Activated T-cell treated with anti-CD3 and anti-CD28 coated beads for 24 hours (primary cell): ENCODE results near the gene SDCBP2.

ENCODE experiments used
- DNase-seq: peaks from one replicate; pipeline ENCODE4 v3.0.0-alpha.2; 2020; ENCODE audit warnings: low read depth

SDCBP2 gene

DNA sequence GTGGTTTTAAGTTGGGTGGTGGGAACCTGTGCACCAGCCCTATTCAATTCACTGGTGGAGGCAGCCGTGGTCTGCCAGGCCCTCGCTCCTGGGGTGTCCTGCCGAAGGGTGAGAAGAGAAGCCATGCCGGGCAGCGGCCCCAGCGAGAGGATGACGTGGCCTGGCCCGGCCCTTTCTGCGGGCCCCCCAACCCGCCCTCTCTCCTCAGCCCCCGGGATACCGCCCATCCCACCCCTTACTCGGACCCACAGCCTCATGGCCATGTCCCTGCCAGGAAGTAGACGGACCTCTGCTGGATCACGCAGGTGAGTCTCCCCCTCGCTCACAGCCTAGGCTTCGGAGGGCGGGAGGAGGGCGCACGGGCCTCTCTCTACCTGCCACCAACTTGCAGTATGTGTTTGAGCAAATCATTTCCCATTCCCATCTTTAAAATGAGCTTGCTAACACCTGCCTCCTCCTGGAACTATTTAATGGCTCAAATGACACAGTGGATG, 32.8 kb downstream of the SDCBP2 start:
- no peak for DNase-seq

- no peak for DNase-seq
Observed at GRCh38 chr20:1295276-1295930, 33.5 kb downstream of the SDCBP2 start.

- no peak for DNase-seq
Observed at GRCh38 chr20:1294497-1294896, 34.4 kb downstream of the SDCBP2 start.

DNA sequence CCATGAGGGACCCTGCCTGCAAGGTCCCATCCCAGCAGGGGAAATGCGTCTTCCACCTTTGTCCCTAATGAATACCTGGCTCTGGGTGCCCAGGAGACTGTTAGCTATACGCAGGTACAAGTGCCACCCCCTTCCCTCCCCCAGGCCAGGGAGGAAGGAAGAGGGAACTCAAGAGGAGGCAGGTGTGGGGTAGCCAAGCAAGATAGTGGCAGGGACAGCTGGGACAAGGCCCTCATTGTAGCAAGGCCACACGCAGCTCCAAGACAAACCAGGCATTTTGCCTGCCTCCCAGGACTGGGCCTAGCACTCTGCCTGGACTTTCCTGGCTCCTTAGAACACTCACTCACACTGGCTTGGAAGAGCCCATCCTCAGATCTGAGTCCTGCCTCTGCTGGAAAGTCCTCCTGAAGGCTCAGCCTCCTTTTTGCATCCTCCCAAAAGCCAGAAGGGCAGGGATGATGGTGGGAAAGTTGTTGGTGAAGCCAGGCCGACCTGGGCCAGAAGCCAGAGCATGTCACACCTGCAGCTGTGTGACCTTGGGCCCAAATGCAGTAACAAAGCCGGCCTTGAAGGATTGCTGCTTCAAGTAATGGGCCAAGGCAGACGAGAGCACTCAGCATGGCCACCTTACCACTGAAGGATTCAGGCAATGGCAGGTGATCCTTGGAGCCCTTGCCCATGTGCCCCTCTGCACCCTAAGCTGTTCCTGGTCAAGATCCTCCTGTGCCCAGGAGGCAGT, 35.1 kb downstream of the SDCBP2 start:
- no peak for DNase-seq

GRCh38 chr20:1292620-1293019, 36.3 kb downstream of the SDCBP2 start:
- no peak for DNase-seq

DNA sequence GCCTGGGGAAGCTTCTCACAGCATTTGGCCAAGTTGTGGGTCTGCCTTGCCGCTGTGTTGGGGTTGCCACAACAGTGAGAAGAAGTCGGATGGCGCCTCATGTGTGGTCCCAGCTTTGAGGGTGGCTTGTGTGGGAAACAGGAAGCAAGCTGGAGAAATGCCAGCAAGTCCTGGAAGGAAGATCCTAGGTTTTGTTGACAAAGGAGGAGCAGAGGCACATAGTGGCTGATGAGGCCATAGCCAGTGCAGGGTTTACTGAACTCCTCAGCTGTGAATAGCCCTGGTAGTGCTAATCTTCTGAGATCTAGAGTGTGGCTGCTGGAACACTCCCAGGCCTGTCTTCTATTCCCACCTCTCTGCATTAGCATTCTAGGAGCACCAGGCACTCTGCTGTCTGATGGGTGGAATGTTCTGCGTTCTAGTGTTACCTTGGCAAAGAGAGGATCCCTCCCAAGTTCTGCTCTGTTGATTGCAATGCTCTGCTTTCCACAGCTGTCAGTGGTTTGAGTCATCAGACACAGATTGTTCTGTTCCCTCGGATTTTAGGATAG, 37.7 kb downstream of the SDCBP2 start:
- no peak for DNase-seq

GRCh38 chr20:1287787-1288569, 41.0 kb downstream of the SDCBP2 start:
- no peak for DNase-seq

- DNase-seq = no peak
Observed at GRCh38 chr20:1287306-1287705, 41.6 kb downstream of the SDCBP2 start.

DNA sequence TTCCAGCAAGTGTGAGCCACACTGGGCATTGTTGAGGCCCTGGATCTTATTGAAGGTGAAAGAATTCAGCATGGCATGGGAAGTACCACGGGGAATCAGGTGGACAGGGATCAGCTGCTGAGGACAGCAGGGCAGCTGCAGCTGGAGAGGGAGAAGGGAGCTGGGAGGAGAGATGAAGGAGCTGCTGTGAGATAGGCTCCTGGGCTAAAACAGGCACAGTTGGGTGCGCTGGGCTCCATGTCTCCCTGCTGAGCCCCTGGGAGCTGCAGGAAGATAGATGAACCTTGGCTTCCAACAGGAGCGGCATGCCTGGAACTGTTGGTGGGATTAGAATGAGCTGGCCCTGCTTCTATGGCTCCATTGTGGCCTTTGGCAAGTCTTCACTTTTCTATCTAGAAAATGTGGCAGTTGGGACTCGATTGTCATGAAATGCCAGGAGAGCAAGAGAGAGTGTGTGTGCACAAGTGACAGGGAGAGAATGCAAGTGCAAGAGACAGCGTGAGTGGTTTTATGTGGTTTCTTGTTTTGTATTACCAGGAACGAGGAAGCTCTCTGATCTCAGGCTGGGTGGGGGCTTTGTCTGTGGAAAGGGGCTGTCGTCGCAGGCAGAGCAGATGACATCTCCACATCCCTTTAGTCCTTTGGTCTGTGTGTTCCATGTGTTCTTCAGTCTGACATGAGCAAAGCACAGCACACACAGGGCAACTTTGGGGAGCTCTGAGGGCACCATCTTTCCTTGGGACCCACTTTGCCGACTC, 42.5 kb downstream of the SDCBP2 start:
- DNase-seq = no peak

DNA sequence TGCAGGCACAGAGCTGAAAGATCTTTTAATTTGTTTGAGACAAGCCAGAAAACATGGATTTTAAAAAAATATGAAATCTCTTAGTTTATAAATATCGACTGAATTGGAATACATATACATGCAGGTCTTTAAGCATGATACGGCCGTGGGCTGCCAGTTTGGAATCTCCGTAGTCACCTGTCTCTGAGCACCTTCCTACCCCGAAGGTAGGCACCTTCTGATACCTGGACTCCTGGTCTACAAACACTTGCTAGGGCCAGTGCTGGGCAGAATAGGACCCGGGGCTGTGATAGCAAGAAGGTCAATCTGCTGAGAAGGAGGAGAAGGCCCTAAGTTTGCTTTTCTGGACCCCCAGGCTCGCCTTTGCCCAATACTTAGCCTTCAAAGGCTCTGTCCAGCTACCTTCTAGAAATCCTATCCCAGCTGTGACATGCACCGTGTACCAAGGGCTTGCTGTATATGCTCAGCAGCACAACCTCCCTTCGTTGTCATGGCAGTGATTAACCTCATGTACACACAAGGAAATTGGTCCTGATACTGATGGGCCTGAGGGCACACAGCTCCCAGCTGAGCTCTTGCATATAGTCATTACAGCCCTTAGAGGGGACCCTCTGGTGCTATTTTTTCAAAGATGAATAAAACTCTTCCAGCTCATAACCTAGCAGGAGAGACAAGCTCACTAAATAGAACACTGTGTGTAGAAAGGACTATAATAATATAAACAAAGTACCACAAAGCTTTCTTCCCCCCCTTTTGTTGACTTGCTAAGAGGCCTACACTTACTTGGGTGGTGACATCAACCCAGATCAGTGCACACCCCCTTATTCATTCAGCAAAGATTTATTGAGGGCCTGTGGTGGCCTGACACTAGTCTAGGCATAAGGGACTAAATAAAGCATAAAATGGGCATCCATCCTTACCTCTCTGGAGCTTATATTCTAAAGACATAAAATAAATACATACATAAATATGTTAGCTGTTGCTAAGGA, 45.1 kb downstream of the SDCBP2 start:
- no peak for DNase-seq

DNA sequence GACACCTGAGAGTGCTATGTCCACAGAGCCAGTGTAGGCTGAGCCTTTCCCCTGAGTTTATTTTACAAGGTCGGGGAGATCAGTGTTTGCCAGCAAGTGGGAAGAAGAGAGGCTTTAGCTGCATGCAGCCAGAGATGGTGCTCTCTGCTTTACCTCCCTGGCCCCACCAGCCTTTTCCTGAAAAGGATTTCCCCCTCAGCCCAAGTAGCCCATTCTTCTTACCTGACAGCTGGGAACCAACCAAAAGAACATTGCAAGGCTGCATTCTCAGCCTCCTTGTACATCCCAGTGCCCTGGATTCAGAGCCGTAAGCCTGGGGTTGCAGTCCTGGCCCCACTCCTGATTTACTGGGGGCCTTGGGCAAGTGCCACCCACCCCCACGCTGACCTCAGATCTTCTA, 46.0 kb downstream of the SDCBP2 start:
- no peak for DNase-seq

GRCh38 chr20:1281279-1282057, 47.5 kb downstream of the SDCBP2 start:
- no peak for DNase-seq

- DNase-seq = no peak
Observed at GRCh38 chr20:1280195-1281102, 48.5 kb downstream of the SDCBP2 start.

DNA sequence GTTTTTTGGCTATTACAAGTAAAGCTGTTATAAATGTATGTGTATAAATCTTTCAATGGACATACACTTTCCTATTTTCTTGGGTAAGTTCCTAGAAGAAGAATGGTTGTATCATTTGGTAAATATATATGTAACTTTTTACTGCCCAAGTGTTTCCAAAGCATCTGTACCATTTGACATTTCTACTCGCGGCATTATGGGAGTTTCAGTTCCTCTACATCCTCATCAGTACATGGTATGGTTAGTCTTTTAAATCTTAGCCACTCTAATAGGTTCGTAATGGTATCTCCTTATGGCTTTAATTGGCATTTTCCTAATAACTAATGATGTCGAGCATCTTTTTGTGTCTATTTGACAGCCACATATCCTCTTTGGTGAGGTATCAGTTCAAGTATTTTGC, 49.9 kb downstream of the SDCBP2 start:
- DNase-seq = no peak

GRCh38 chr20:1277529-1278322, 51.2 kb downstream of the SDCBP2 start:
- DNase-seq = no peak

GRCh38 chr20:1275919-1276318, 53.0 kb downstream of the SDCBP2 start:
- no peak for DNase-seq

GRCh38 chr20:1274485-1275311, 54.2 kb downstream of the SDCBP2 start:
- DNase-seq = no peak
